ENCODE measurements around the gene ST6GALNAC3. TPM values are rescaled to one million over a fixed set of nuclear protein-coding genes. Genes with fewer than 3 reads are reported as not detected.
A peak's percentile ranks its signal among the peaks of the same experiment; 100 is the strongest.

The ST6GALNAC3 gene
- polyA plus RNA-seq, 2 of the 4 experiments (the other 2 are of a cell fraction) = 1.1 to 1.2 TPM

DNA sequence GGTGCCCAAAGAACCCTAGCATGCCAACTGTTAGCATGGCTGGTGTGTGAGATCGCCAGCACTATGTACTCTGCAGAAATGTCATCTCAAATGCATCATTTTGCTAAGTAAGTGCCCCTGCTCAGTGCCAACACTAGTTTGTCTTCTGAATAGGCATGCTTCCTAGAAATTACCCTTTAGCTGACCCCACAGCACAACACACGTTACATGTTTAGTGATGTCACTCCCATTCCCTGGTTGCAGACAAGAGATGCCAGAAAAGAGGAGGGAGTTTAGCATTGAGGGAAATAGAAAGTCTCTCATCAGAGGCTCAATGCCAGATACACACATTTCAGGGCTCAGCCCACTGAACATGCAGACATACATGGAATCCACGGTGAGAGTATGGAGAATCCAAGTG is 9.3 kb upstream of the ST6GALNAC3 start:
- no peak overlapping the region for H3K4me2 ChIP-seq
- DNase-seq (ENCODE audit: low read depth in 1 of 2, low spot score in 1 of 2) = no peak
- ChIA-PET POLR2A (no interaction called here), CTCF (no interaction called here)
- no peak overlapping the region for H3K4me3 ChIP-seq
- TF ChIP-seq MAFK (IDR thresholded peaks at IDR 0.05; ENCODE audit: partially characterized antibody) (no peak), NPAS2 (CRISPR knock-in tag; IDR thresholded peaks at IDR 0.05; ENCODE audit: borderline replicate concordance) (no peak), SREBF2 (IDR thresholded peaks at IDR 0.05) (no peak), FOXS1 (CRISPR knock-in tag; IDR thresholded peaks at IDR 0.05) (no peak), ZSCAN20 (CRISPR knock-in tag; IDR thresholded peaks at IDR 0.05) (no peak), GATA3 (IDR thresholded peaks at IDR 0.05; ENCODE audit: borderline replicate concordance) (no peak), ZFP36 (IDR thresholded peaks at IDR 0.05; ENCODE audit: borderline replicate concordance, partially characterized antibody) (no peak), ELK1 (IDR thresholded peaks at IDR 0.05; ENCODE audit: low read depth, low read length) (no peak), FOSB (CRISPR knock-in tag; IDR thresholded peaks at IDR 0.05) (no peak), MAX (IDR thresholded peaks at IDR 0.05) (no peak), RNF2 (IDR thresholded peaks at IDR 0.05; ENCODE audit: borderline replicate concordance, low read depth) (no peak)
- H3K9me3 ChIP-seq = no peaks in the 10 kb centered on the region
- H3K27ac ChIP-seq = no peak overlapping the region
- no peak for ATAC-seq
- FAIRE-seq = no peak
- 57% methylated on average over 3 of the region's 3 CpGs for WGBS (ENCODE audit: missing lambda C conversion rate)
- H3K4me1 ChIP-seq = peaks cover 34% of the 10 kb centered on the region

GRCh38 chr1:76066394-76066793 is 8.2 kb upstream of the ST6GALNAC3 start:
- no peaks in the 10 kb centered on the region for H3K9me3 ChIP-seq
- H3K4me2 ChIP-seq = peak overlapping the region; percentile 5; the same call in 1 of the 3 replicates
- H3K27ac ChIP-seq = peak overlapping the region in 1 of 2 experiments; percentile 29; a peak in 1 of 6 replicates
- no peak for FAIRE-seq
- no peak overlapping the region for H3K4me3 ChIP-seq
- ChIA-PET POLR2A (no interaction called here), CTCF (interaction anchor here (1.4 kb wide), 1 partner anchor 158 kb away, joined by 3 read pairs; no protein-coding TSS in a partner anchor)
- peaks cover 34% of the 10 kb centered on the region for H3K4me1 ChIP-seq
- no peak for TF ChIP-seq CBX8 (IDR thresholded peaks at IDR 0.05)
- TF ChIP-seq, protein P1, sequence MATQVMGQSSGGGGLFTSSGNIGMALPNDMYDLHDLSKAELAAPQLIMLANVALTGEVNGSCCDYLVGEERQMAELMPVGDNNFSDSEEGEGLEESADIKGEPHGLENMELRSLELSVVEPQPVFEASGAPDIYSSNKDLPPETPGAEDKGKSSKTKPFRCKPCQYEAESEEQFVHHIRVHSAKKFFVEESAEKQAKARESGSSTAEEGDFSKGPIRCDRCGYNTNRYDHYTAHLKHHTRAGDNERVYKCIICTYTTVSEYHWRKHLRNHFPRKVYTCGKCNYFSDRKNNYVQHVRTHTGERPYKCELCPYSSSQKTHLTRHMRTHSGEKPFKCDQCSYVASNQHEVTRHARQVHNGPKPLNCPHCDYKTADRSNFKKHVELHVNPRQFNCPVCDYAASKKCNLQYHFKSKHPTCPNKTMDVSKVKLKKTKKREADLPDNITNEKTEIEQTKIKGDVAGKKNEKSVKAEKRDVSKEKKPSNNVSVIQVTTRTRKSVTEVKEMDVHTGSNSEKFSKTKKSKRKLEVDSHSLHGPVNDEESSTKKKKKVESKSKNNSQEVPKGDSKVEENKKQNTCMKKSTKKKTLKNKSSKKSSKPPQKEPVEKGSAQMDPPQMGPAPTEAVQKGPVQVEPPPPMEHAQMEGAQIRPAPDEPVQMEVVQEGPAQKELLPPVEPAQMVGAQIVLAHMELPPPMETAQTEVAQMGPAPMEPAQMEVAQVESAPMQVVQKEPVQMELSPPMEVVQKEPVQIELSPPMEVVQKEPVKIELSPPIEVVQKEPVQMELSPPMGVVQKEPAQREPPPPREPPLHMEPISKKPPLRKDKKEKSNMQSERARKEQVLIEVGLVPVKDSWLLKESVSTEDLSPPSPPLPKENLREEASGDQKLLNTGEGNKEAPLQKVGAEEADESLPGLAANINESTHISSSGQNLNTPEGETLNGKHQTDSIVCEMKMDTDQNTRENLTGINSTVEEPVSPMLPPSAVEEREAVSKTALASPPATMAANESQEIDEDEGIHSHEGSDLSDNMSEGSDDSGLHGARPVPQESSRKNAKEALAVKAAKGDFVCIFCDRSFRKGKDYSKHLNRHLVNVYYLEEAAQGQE (IDR thresholded peaks at IDR 0.05) = no peak
- TF ChIP-seq RNF2 (IDR thresholded peaks at IDR 0.05; ENCODE audit: borderline replicate concordance, low read depth) = no peak
- TF ChIP-seq HOXB13 (CRISPR knock-in tag; IDR thresholded peaks at IDR 0.05; ENCODE audit: low read depth) = no peak
- no peak for TF ChIP-seq NFE2L2 (conservative IDR thresholded peaks at IDR 0.05; ENCODE audit: low read length)
- TF ChIP-seq ZNF302 (CRISPR knock-in tag; IDR thresholded peaks at IDR 0.05) = no peak
- TF ChIP-seq HMGXB4 (CRISPR knock-in tag; IDR thresholded peaks at IDR 0.05; ENCODE audit: borderline replicate concordance) = no peak
- TF ChIP-seq JUNB (IDR thresholded peaks at IDR 0.05) = no peak
- no peak for TF ChIP-seq FOXS1 (CRISPR knock-in tag; IDR thresholded peaks at IDR 0.05)
- no peak for TF ChIP-seq FOSL2 (IDR thresholded peaks at IDR 0.05)
- no peak for TF ChIP-seq FOSL2 (CRISPR knock-in tag; IDR thresholded peaks at IDR 0.05)
- TF ChIP-seq MAX (IDR thresholded peaks at IDR 0.05) = no peak
- TF ChIP-seq TP53 (CRISPR knock-in tag; IDR thresholded peaks at IDR 0.05) = no peak
- TF ChIP-seq, protein P2, sequence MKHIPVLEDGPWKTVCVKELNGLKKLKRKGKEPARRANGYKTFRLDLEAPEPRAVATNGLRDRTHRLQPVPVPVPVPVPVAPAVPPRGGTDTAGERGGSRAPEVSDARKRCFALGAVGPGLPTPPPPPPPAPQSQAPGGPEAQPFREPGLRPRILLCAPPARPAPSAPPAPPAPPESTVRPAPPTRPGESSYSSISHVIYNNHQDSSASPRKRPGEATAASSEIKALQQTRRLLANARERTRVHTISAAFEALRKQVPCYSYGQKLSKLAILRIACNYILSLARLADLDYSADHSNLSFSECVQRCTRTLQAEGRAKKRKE (CRISPR knock-in tag; IDR thresholded peaks at IDR 0.05; ENCODE audit: low read depth) = no peak
- TF ChIP-seq KDM5A (IDR thresholded peaks at IDR 0.05) = no peak
- no peak for TF ChIP-seq NPAS2 (CRISPR knock-in tag; IDR thresholded peaks at IDR 0.05; ENCODE audit: borderline replicate concordance)
- TF ChIP-seq ELK1 (IDR thresholded peaks at IDR 0.05; ENCODE audit: low read depth, low read length) = no peak
- no peak for TF ChIP-seq RARB (CRISPR knock-in tag; IDR thresholded peaks at IDR 0.05)
- TF ChIP-seq PHF8 (IDR thresholded peaks at IDR 0.05; ENCODE audit: borderline replicate concordance, low read depth) = no peak
- ATAC-seq = no peak
- no peak for DNase-seq (ENCODE audit: low read depth in 1 of 2, low spot score in 1 of 2)

All from A549 (cell line).